AG04449 (cell line): ENCODE measurements around the gene PHF21B.

Source experiments
- CTCF ChIA-PET: fragments of 350-600 bp; formaldehyde crosslinking; extraction: SDS; loops from one replicate; lab custom pipeline; 2021; ENCODE audit warnings: antibody characterized with exemption; lab: Yijun Ruan, JAX
- POLR2A ChIA-PET: fragments of 400-600, 350-600 bp; formaldehyde crosslinking; extraction: SDS; loops from one replicate; lab custom pipeline; 2020; ENCODE audit warnings: antibody characterized with exemption, inconsistent platforms; lab: Yijun Ruan, JAX
- DNase-seq: peaks from one replicate; pipeline ENCODE4 v3.0.0-alpha.2; 2010; ENCODE audit warnings: low read depth, low spot score
- H3K4me3 ChIP-seq: 2 replicates; pipeline ENCODE4 v1.5.1; 2011; ENCODE audit warnings: low read depth, mild to moderate bottlenecking, control low read depth, low read length
- TF ChIP-seq, protein P1 (sequence below): IDR thresholded peaks from one replicate; pipeline ENCODE4 v1.5.1; 2011; ENCODE audit warnings: mild to moderate bottlenecking, moderate library complexity, low read length, control low read depth, inconsistent platforms; ENCODE audit not compliant: insufficient read depth; ENCODE audit errors: missing control alignments

PHF21B gene

DNA sequence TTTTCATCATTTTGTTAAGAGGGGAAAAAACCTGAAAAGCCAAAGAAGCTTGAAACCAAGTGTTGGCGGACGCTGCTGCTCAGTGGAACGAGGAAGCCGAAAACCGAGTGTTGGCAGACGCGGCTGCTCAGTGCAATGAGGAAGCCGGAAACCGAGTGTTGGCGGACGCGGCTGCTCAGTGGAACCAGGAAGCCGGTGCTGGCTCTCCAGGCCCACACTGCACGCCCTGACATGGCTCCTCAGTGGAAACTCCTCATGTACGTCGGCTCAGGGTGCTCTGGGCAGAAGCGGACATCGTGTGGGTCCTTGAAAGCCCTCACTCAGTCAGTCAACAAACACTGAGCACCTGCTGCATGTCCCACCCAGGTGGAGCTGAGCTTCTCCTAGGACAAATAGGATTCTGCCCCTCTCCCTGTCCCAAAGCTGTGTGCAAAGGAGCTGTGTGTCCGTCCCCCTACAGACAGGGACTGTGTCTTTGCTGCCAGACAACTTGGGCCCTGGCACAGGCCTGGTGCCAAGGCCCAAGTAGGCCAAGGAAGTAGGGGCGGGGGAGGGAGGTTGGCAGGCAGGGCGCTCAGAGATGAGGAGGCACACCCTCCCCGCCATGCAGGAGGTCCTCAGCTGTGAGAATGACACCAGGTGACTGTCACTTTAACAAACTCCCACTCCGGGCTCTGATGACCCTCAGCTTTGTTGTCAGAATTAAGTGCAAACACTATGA, 37.3 kb downstream of the PHF21B start:
- ChIA-PET POLR2A (no interaction called here), CTCF (interaction anchor here (0.8 to 1.3 kb wide), 2 partner anchors 123 to 127 kb away, joined by 4 read pairs; no protein-coding TSS in a partner anchor)
- TF ChIP-seq, protein P1, sequence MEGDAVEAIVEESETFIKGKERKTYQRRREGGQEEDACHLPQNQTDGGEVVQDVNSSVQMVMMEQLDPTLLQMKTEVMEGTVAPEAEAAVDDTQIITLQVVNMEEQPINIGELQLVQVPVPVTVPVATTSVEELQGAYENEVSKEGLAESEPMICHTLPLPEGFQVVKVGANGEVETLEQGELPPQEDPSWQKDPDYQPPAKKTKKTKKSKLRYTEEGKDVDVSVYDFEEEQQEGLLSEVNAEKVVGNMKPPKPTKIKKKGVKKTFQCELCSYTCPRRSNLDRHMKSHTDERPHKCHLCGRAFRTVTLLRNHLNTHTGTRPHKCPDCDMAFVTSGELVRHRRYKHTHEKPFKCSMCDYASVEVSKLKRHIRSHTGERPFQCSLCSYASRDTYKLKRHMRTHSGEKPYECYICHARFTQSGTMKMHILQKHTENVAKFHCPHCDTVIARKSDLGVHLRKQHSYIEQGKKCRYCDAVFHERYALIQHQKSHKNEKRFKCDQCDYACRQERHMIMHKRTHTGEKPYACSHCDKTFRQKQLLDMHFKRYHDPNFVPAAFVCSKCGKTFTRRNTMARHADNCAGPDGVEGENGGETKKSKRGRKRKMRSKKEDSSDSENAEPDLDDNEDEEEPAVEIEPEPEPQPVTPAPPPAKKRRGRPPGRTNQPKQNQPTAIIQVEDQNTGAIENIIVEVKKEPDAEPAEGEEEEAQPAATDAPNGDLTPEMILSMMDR: no peak
- no peak overlapping the region for H3K4me3 ChIP-seq
- no peak for DNase-seq

- TF ChIP-seq, protein P1: no peak
- ChIA-PET CTCF (interaction anchor here (0.8 to 1.3 kb wide), 2 partner anchors 124 to 128 kb away, joined by 4 read pairs; no protein-coding TSS in a partner anchor), POLR2A (no interaction called here)
- H3K4me3 ChIP-seq: no peak overlapping the region
- DNase-seq: no peak
Observed at GRCh38 chr22:44971651-44972362, 38.0 kb downstream of the PHF21B start.

DNA sequence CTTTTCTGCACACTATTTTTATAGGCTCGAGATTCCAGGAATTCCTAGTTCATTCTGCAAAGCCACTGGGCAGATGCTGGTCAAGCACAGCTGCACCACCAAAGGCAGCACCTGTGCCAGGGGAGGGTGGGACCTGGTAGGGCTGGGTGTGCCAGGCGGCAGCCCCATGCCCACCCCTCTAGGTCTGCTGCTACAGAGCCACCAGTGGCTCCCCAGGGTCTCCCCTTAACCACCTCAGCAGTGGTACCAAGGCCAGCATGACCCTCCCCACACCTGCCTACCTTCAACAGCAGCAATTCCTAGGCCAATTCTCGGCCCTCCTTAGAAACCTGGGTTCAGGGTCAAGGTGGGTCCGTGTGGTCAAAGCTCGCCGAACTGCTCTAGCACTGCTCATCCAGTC, 39.5 kb downstream of the PHF21B start:
- DNase-seq: no peak
- TF ChIP-seq, protein P1: no peak
- ChIA-PET POLR2A (no interaction called here), CTCF (interaction anchor here (0.6 to 2.9 kb wide), 2 partner anchors 116 to 125 kb away, joined by 4 to 11 read pairs; no protein-coding TSS in a partner anchor)
- no peak overlapping the region for H3K4me3 ChIP-seq

- TF ChIP-seq, protein P1: no peak
- ChIA-PET POLR2A (no interaction called here), CTCF (interaction anchor here (0.6 to 2.9 kb wide), 3 partner anchors 116 to 131 kb away, joined by 3 to 11 read pairs (median 4); no protein-coding TSS in a partner anchor)
- no peak overlapping the region for H3K4me3 ChIP-seq
- no peak for DNase-seq
Observed at GRCh38 chr22:44969817-44970216, 40.0 kb downstream of the PHF21B start.

DNA sequence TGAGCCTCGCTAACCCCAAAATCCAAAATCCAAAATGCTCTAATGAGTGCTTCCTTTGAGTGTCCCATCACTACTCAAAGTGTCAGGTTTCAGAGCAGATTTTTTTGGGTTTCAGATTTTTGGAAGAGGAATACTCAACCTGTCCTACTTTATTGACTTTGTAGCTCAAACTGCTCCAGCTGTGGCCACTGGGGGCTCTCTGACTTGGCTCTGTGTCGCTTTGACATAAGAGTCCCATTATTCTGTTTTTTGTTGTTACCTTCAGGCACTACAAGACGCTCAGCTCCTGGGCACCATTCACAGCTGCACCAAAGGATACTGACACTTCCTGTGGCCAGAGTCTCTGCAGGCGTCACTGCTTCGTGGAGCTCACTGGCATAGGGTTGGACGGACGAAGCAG, 41.1 kb downstream of the PHF21B start:
- TF ChIP-seq, protein P1: no peak
- CTCF ChIA-PET: interaction anchor here (1.0 to 2.9 kb wide), 3 partner anchors 9 to 132 kb away, joined by 3 to 11 read pairs (median 3); no protein-coding TSS in a partner anchor
- no peak for DNase-seq
- H3K4me3 ChIP-seq: no peak overlapping the region
- POLR2A ChIA-PET: no interaction called here

DNA sequence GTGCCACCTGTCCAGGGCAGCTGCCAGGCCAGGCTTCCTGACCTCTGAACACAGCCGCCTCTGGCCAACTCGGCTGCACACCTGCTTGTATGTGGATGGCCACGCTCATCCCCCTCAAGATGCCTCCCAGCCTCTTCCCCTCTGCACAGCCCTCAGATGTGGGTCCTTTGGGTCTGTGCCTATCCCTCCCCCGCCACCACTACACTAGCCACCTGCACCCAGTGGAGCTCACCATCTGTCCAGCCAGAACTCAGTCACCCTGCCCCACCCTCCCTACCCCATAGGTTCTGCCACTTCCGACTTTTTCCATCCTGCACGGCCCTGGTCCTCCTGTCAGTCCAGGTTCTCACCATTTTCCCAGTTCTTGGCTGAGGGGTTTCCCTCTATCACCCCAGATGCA, 44.6 kb downstream of the PHF21B start:
- ChIA-PET POLR2A (no interaction called here), CTCF (interaction anchor here (1.7 kb wide), 1 partner anchor 10 kb away, joined by 5 read pairs; no protein-coding TSS in a partner anchor)
- TF ChIP-seq, protein P1: no peak
- no peak for DNase-seq
- no peak overlapping the region for H3K4me3 ChIP-seq
